GM19023 (cell line): ENCODE results near the gene LOXHD1.

Experiments used
- ATAC-seq: cut with Tn5 transposase; IDR thresholded peaks from one replicate; pipeline ENCODE4 v1.9.1; 2021; ENCODE audit warnings: mild to moderate bottlenecking, moderate library complexity; ENCODE audit not compliant: unreplicated experiment

Gene LOXHD1

DNA sequence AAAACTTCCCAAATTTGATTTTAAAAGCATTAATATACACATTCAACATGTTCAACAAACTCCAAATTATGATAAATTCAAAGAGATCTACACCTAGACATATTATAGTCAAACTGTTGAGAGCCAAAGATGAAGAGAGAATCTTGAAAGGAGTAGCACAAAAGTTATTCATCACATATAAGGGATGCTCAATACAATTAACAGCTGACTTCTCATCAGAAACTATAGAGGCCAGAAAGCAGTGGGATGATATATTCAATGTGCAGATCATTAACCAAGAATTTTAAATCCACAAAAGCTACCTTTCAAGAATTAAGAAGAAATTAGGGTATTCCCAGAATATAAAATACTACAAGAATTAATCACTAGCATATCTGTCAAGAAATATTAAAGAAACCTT lies 75.4 kb downstream of the LOXHD1 start:
- ATAC-seq = no peak

DNA sequence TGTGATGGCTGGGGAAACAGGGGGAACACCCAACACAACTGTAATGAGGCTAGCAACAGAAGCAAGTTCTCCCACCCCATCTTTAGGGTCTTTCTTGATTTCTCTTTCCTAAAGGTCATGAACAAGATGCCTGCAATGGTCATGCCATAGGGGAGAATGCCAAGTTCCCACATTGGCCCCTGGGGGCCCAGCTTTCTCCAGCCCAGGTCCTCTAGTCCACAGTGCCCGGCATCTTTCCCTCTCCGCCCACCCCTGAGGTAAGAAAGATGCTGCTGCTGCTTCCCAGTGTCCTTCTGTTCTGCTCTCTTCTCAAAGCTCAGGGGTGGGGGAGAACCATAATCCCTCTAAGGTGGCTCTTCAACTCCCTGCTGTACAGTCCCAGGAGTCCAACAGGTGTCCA lies 78.0 kb downstream of the LOXHD1 start:
- ATAC-seq = no peak

GRCh38 chr18:46577546-46577945 lies 79.5 kb downstream of the LOXHD1 start:
- ATAC-seq = no peak

GRCh38 chr18:46575851-46576250 lies 81.2 kb downstream of the LOXHD1 start:
- ATAC-seq = no peak

GRCh38 chr18:46574743-46575115 lies 82.3 kb downstream of the LOXHD1 start:
- no peak for ATAC-seq

DNA sequence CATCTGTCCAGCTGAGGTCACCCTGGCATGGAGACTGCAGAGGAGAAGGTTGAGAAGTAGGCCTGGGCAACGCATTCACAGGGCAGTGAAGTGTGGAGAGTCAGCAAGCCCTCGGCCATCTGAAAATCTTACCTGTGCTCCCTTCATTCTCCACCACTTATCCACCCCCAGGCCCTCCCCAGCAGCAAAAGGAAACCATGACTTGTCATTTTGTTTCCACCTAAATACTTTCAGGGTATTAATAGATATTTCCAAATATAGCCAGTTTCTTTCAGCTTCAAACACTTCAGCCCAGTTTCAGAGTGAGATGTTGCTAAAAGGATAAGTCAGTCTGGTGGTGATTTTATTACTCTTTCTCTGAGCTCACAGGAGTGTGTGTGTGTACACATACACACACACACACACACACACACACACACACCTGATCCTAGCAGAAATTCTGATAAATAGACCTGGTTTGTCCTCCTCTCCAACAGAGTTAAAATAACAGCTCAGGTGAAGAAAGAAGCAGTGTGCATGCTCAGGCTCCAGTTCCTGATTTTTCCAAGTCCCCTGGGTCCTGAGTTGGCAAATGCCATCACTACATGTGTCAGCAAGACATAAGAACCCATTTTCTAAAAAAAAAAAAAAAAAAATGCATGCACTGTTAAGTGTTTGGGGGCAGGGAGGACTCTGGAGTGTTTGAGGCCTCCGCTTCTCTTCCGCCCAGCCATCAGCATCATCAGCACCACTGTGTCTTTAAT lies 82.8 kb downstream of the LOXHD1 start:
- ATAC-seq = peak; percentile 52

DNA sequence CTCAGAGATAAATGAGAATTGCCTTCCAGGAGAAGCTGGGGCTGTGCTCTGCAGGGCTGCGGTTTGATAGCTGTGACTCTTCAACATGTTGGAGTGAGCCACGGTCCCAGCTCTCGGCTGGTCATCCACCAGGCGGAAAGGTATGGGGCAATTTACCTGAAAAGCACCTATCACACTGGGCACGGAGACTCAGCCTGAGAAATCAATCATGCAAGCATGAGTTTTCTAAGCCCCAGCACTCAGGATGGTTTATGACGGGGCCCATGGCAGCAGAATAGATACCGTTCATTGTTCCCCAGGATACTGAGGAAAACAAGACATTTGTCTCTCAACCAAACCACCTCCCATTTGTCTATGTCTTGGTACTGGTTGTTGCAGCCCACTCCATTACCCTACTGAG lies 83.9 kb downstream of the LOXHD1 start:
- ATAC-seq = no peak

- no peak for ATAC-seq
Measured at GRCh38 chr18:46571756-46572155, 85.3 kb downstream of the LOXHD1 start.

DNA sequence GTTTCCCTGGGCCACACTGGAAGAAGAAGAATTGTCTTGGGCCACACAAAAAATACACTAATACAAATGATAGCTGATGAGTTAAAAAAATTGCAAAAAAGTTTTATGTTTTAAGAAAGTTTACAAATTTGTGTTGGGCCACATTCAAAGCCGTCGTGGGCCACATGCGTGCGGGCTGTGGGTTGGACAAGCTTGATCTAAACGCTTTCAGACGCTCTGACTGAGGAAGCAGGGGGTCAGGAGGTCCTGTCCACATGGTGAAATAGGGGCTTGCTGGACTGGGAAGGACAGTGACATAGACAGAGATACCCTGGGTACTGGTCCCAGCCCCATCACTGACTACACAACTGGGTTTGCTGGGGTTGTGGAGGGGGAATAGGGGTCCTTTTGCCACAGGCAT lies 86.4 kb downstream of the LOXHD1 start:
- no peak for ATAC-seq

DNA sequence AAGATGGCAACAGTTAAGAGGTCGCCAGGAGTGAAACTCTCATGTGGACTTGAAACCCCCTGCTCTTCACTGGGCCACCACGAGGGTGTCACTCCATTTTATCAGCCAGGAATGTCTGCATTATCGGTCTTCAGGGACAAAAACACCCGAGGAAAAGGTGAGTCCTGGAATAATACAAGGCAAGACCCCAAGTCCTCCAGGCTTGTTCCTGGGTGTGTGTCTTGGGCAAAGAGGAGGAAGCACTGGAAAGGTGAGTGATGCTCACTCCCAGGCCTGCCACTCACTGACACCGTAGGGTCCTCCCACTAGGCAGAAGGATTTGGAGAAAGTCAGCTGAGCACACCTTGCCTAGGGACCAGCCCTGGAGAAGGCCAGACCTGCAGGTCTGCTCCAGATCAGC lies 86.9 kb downstream of the LOXHD1 start:
- no peak for ATAC-seq

DNA sequence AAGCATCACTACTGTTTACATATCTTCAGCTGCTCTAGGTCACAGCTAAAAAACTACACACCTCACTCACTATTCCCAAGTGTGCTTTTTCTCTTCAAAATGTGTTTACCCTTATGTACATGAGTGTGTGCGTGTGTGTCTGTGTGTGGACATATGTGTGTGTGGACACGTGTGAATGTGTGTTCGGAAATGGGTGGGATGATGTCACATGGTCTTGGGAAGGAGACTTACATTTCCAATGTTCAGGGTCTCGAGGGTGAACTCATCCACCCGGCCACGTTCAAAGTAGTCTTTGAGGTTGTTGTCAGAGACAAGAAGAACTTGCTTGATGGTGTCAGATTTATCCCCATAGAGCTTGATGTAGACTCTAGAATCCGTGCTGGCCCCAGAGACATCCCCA lies 87.8 kb downstream of the LOXHD1 start:
- ATAC-seq = no peak

DNA sequence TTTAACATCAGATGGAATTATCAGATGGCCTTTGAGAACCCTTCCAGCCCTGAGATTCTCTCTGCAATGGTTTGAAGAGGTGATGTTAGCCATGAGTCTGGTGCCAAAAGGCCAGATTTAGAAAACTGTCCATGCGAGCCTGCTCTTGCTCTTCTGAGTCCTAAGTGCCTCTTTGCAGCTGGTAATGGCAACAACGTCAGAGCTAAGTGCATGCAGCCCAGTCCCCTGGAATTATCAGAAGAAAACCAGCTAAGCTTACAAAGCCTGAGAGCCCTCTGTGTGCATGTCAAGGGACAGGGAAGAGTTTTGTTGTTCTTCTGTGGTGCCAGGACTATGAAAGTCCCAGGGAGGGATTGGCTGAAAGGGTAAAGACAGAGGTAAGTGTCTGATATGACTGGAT lies 89.8 kb downstream of the LOXHD1 start:
- ATAC-seq = no peak

GRCh38 chr18:46566111-46566510 lies 90.9 kb downstream of the LOXHD1 start:
- ATAC-seq = no peak

DNA sequence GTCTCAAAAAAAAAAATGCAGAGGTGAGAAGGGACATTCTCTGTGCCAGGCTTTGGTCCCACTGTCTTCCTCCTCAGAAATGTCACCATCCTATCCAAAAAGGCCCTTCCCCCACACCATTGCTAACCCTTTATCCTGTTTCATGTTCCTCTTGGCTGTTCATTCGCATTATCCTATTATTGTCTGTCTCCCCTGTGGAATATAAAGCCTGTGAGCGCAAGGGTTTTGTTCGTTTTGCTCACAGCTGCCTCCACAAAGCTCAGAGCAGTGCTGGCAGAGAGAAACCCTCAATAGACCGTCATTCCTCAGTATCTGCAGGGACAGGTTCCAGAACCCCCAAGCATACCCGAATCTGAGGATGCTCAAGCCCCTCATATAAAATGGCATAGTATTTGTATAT lies 91.8 kb downstream of the LOXHD1 start:
- ATAC-seq = no peak

DNA sequence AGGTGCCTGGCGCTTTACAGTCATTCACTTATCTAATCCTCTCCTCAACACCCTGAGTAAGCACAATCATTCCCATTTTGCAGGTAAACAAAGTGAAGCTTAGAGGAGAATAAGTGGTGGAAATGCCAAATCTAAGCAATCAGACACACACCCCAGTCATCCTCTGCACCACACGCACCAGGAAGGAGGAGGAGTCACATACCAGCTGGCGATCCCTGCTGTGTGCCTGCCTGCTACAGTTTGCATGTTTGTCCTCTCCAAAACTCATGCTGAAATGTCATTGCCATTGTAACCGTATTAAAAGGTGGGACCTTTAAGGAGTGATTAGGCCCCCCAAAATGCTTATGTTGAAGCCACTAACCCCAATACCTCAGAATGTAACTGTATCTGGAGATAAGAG lies 93.7 kb downstream of the LOXHD1 start:
- ATAC-seq = no peak

DNA sequence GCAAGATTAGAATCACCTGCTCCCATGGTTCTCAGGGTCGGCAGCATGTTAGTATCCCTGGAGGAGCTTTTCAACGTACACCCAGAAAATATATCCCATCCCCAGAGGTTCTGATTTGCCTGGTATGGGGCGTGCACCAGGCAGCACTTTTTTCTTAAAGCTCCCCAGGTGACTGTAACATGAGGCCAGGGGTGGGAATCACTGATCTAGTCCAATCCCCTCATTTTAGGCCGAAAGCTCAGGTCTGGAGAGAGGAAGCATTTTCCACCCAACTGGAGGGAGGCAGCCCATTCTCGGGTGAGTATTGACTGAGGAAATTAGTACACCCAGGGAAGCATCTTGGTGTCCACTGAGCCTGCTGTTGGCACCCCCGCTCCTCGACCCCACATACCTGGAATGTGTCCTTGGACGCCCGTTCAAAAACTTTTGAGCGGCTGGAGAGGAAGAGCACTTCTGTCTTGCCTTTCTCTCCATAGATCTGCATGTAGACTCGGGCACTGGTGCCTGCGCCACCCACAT lies 94.3 kb downstream of the LOXHD1 start:
- ATAC-seq = no peak

GRCh38 chr18:46560671-46561045 lies 96.4 kb downstream of the LOXHD1 start:
- ATAC-seq = no peak

DNA sequence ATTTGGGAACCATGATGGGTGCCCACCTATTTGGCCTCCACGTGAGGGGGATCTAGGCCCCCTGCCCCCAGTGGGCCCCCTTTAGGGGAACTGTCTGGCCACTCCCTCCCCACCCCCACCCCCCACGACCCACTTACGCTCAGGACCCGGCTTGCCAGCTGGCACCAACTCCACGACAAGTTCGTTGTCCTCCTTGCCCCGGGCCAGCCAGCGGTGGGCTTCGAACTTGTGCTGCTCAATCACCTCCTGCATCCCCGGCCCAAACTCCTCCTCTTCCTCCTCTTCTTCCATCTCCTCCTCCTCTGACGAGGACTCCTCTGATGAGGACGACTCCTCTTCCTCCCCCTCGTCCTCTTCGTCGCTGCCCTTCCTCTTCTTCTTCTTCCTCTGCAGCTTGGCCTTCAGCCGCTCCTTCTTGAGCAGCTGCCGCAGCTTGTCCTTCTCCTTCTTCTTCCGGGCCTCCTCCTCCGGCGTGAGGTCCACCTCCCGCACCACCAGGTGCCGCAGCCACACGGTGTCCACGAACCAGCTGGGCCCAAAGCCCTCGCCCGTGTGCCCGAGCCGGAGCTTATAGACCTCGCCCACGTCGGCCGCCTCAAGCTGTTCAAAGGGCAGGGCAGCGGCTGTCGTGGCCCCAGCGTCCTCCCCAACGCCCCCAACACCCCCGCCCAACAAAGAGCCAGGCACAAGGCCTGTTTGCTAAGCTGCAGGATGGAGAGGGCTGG lies 96.9 kb downstream of the LOXHD1 start:
- no peak for ATAC-seq

DNA sequence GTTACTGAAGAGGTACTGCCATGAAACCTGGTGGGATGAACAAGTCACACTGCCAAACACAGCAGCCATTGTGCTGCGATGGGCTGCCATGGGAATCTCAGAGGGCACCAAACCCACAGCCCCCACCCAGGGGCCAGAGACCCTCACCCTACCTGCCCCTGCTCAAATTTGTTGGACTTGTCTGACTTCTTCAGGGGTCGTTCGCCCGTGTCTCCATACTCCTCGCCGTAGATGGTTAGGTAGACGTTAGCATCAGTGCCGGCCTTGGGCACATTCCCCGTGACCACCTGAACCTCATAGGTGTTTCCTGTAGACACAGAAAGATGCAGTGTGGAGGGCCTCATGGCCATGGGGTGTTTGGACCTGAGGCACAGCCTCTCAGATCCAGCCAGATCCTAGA lies 97.7 kb downstream of the LOXHD1 start:
- ATAC-seq = no peak

DNA sequence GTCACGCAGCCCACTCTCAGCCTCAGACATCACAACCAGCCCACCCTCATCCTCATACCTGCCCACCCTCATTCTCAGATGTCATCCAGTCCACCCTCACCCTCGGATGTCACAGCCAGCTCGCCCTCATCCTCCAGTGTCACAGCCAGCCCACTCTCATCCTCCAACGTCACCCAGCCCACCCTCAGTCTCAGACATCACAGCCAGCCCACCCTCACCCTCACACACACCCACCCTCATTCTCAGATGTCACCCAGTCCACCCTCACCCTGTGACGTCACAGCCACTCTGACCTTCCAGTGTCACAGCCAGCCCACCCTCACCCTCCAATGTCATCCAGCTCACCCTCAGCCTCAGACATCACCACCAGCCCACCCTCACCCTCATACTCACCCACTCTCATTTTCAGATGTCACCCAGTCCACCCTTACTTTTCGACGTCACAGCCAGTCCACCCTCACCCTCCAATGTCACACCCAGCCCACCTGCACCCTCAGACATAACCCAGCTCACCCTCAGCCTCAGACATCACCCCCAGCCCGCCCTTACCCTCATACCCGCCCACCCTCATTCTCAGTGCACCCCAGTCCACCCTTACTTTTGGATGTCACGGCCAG lies 100.3 kb downstream of the LOXHD1 start:
- ATAC-seq = no peak

GRCh38 chr18:46555724-46556123 lies 101.3 kb downstream of the LOXHD1 start:
- ATAC-seq = no peak

DNA sequence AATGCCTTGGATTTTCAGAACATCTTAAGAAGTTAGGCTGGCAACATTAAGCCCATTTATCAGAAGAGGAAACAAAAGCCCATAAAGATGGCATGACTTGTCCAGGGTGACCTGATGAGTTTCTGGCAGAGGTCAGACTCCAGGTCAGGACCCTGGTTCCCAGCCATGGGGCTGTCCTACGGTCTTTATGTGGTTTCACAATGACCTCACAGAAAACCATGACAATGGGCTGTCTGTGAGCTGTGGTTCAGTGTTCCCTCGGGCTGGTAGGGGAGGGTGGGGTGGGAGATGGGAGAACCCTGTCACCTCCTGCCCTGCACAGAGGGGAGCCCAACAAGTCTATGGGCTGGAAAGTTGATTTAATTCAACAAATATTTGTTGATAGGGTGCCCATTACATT lies 101.8 kb downstream of the LOXHD1 start:
- no peak for ATAC-seq
